HUES6 (cell line): ENCODE results near the gene SCN3B.
"Not testable (repeated sequence)": the region's sequence is repeated elsewhere in the genome, so short reads cannot be mapped to it uniquely, and the experiment has no call there.

Experiments used
- H3K27ac ChIP-seq: 2 replicates; pipeline ENCODE4 v1.7.0; 2013; ENCODE audit warnings: low read depth, mild to moderate bottlenecking, low read length, inconsistent platforms
- H3K27me3 ChIP-seq: 2 replicates; pipeline ENCODE4 v1.6.1; 2013; ENCODE audit warnings: low read length; ENCODE audit not compliant: control insufficient read depth, insufficient read depth
- H3K36me3 ChIP-seq: 2 replicates; pipeline ENCODE4 v1.6.1; 2013; ENCODE audit warnings: low read length; ENCODE audit not compliant: control insufficient read depth, insufficient read depth
- H3K4me1 ChIP-seq: 2 replicates; pipeline ENCODE4 v1.6.1; 2013; ENCODE audit warnings: low read length; ENCODE audit not compliant: control insufficient read depth, insufficient read depth
- H3K4me3 ChIP-seq: 2 replicates; pipeline ENCODE4 v1.5.1; 2013; ENCODE audit warnings: low read depth, low read length
- H3K9ac ChIP-seq: one replicate; pipeline ENCODE4 v1.6.1; 2013; ENCODE audit warnings: mild to moderate bottlenecking, low read length
- H3K9me3 ChIP-seq: 2 replicates; pipeline ENCODE4 v1.6.1; 2013; ENCODE audit warnings: low read depth, low read length; ENCODE audit not compliant: control insufficient read depth, insufficient read depth

Gene SCN3B

GRCh38 chr11:123683428-123684170 lies 29.2 kb upstream of the SCN3B start:
- Histone ChIP-seq H3K4me3 (no peak overlapping the region), H3K9me3 (no peaks in the 10 kb centered on the region), H3K27me3 (no peaks in the 10 kb centered on the region), H3K27ac (no peak overlapping the region), H3K36me3 (no peaks in the 10 kb centered on the region), H3K4me1 (no peaks in the 10 kb centered on the region), H3K9ac (no peak overlapping the region)

GRCh38 chr11:123682696-123683410 lies 28.4 kb upstream of the SCN3B start:
- no peak overlapping the region for H3K27ac ChIP-seq
- no peaks in the 10 kb centered on the region for H3K27me3 ChIP-seq
- H3K36me3 ChIP-seq: no peaks in the 10 kb centered on the region
- H3K9me3 ChIP-seq: no peaks in the 10 kb centered on the region
- H3K9ac ChIP-seq: no peak overlapping the region
- no peaks in the 10 kb centered on the region for H3K4me1 ChIP-seq
- H3K4me3 ChIP-seq: no peak overlapping the region

- Histone ChIP-seq H3K4me3 (no peak overlapping the region), H3K4me1 (no peaks in the 10 kb centered on the region), H3K27me3 (no peaks in the 10 kb centered on the region), H3K27ac (no peak overlapping the region), H3K9ac (no peak overlapping the region), H3K9me3 (no peaks in the 10 kb centered on the region), H3K36me3 (no peaks in the 10 kb centered on the region)
Observed at GRCh38 chr11:123681030-123681429, 26.6 kb upstream of the SCN3B start.

DNA sequence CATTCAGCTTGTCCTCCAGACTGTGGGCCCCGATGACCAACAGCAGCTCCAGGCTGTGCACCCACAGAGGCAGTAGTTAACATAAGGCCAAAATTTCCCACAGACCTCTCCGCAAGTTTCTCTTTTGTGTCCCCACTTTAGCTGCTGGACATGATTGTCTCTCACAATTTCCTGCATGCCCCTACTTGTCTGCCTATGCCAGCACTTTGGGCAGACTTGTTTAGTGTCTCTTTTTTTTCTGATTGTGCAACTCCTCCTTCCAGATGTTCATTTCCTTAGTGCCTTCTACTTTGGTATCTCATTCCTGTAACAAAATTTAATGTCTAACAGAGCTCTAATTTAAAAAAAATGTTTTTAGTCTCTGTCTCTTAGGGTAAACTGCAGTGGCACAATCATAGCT lies 23.8 kb upstream of the SCN3B start:
- Histone ChIP-seq H3K4me1 (no peaks in the 10 kb centered on the region), H3K4me3 (no peak overlapping the region), H3K9ac (no peak overlapping the region), H3K27me3 (no peaks in the 10 kb centered on the region), H3K36me3 (no peaks in the 10 kb centered on the region), H3K27ac (no peak overlapping the region), H3K9me3 (no peaks in the 10 kb centered on the region)

GRCh38 chr11:123677510-123677909 lies 23.1 kb upstream of the SCN3B start:
- Histone ChIP-seq H3K27ac (no peak overlapping the region), H3K9ac (no peak overlapping the region), H3K9me3 (no peaks in the 10 kb centered on the region), H3K36me3 (no peaks in the 10 kb centered on the region), H3K4me3 (no peak overlapping the region), H3K4me1 (no peaks in the 10 kb centered on the region), H3K27me3 (no peaks in the 10 kb centered on the region)

- Histone ChIP-seq H3K4me3 (no peak overlapping the region), H3K9ac (no peak overlapping the region), H3K36me3 (no peaks in the 10 kb centered on the region), H3K9me3 (no peaks in the 10 kb centered on the region), H3K4me1 (no peaks in the 10 kb centered on the region), H3K27ac (no peak overlapping the region), H3K27me3 (no peaks in the 10 kb centered on the region)
Observed at GRCh38 chr11:123674297-123674696, 19.9 kb upstream of the SCN3B start.

DNA sequence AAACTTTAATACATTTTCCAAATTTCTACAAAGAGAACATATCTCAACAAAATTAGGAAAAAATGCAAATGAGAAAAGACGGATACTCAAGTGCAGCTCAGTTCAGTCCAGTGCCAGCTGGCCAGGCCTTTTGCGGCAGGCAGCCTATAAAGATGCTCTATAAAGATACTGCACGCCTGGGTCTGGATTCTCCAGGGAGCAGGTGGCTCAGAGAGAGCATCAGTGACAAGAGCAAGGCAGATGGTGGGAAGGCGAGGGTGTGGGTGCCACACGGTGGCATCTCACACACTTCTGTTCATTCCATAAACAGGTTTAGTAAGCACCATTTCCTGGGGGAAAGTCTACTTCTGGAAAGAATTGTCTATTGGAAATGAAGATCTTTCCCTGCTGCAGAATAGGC lies 18.1 kb upstream of the SCN3B start:
- Histone ChIP-seq H3K36me3 (no peaks in the 10 kb centered on the region), H3K4me1 (no peaks in the 10 kb centered on the region), H3K27ac (no peak overlapping the region), H3K9ac (no peak overlapping the region), H3K9me3 (no peaks in the 10 kb centered on the region), H3K27me3 (no peaks in the 10 kb centered on the region), H3K4me3 (no peak overlapping the region)

DNA sequence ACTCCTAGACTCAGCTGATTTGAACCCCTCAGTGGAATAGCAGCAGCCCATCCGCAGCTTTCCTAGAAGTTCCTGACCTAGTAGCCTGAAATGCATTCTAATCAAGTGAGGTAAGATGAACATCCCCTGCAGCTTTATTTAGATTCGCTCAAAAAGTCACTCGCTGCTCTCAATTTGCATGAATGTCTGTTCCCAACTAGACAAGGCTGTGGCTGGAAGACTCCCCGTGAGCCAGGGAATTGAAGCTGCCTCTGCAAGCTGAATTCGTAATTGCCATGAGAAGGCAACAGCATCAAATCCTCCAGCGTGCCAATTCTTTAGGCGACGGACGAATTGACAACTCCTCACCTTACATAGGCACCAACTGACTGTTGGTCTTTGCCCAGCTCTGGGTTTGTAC lies 17.1 kb upstream of the SCN3B start:
- Histone ChIP-seq H3K4me3 (no peak overlapping the region), H3K27me3 (no peaks in the 10 kb centered on the region)

GRCh38 chr11:123670081-123670480 lies 15.7 kb upstream of the SCN3B start:
- H3K27ac ChIP-seq: no peak overlapping the region

More for the DNA sequence above, 17.1 kb upstream of the SCN3B start:
- Histone ChIP-seq H3K9me3 (no peaks in the 10 kb centered on the region), H3K27ac (no peak overlapping the region), H3K4me1 (no peaks in the 10 kb centered on the region), H3K9ac (no peak overlapping the region), H3K36me3 (no peaks in the 10 kb centered on the region)

DNA sequence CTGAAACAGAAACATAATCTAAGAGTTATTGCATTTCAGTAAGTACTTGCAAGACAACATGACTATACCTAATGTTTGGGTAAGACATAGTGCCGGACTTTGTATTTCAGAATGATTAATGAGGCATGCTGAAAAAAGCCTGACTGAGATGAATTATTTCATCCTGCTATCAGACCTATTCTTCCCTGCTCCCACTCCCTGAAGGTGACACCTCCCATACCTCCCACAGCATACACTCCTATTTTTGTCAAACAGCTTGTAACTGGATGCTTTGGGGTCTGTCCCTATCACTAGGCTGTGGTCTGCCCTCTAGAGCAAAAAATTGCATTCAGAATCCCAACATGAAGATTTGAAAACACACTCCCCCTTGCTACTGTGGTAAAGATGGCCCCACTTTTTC lies 10.9 kb upstream of the SCN3B start:
- H3K9me3 ChIP-seq: 0 out of 2 replicates have a peak, but pooled peaks cover 4% of the 10 kb centered on the region
- H3K4me3 ChIP-seq: no peak overlapping the region
- no peak overlapping the region for H3K27ac ChIP-seq
- H3K4me1 ChIP-seq: no peaks in the 10 kb centered on the region
- H3K36me3 ChIP-seq: no peaks in the 10 kb centered on the region
- no peaks in the 10 kb centered on the region for H3K27me3 ChIP-seq
- no peak overlapping the region for H3K9ac ChIP-seq

More at GRCh38 chr11:123670081-123670480, 15.7 kb upstream of the SCN3B start:
- Histone ChIP-seq H3K4me3 (no peak overlapping the region), H3K9me3 (no peaks in the 10 kb centered on the region), H3K36me3 (no peaks in the 10 kb centered on the region), H3K9ac (no peak overlapping the region), H3K27me3 (no peaks in the 10 kb centered on the region), H3K4me1 (no peaks in the 10 kb centered on the region)

- H3K9ac ChIP-seq, H3K36me3 ChIP-seq, H3K4me1 ChIP-seq, H3K4me3 ChIP-seq, H3K9me3 ChIP-seq, H3K27ac ChIP-seq: not testable (repeated sequence)
- peaks cover 17% of the 10 kb centered on the region for H3K27me3 ChIP-seq
Observed at GRCh38 chr11:123659965-123660364, 5.5 kb upstream of the SCN3B start.
